ENCODE data around the gene CATSPER3.

Gene CATSPER3

DNA sequence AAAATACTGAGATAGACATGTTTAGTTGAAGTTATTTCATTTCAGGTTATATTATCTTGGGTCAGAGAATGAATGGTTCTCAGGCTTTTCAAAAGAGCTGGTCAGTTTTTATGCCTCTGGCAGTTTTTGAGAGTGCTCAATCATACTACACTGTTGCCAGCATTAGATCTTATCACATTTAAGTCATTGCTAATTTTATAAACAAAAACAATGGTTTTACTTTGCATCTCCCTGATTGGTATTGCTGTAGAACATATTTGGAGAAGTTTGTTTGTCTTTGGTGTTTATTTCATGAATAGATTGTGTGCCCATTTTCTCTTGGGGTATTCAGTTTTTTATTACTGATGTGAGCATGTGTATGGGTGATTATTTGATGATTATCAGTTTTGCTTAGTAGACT lies 1.5 kb downstream of the CATSPER3 start:
- no peak overlapping the region for H2AFZ ChIP-seq (ENCODE audit: insufficient read depth, low read length, poor library complexity)
- no peak overlapping the region for H3K4ac ChIP-seq (ENCODE audit: low read depth, low read length)

DNA sequence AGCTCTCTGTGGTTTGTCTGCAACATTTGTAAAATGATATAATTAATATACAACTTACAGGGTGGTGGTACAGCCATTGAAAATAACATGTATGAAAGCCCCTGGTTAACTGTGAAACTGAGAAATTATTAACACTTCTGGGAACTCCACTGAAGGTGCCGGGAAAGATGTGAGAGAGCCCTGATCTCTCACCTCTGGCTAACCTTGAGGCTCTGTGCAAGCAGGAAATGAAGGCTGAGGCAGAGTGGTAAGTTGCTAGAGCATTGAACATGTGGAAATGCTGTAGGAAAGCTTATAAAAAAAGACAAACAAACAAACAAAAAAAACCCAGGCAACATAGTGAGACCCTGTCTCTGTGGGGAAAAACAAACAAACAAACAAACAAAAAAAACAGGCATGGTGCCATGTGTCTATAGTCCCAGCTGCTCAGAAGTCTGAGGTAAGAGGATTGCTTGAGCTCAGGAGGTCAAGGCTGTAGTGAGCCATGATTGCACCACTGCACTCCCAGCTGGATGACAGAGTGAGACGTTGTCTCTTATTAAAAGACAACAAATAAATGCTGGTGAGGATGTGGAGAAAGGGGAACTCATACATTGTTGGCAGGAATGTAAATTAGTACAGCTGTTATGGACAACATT lies 7.5 kb downstream of the CATSPER3 start:
- Histone ChIP-seq H3K79me2 (ENCODE audit: control insufficient read depth, insufficient read depth, low read length, poor library complexity) (no peaks in the 10 kb centered on the region), H4K91ac (ENCODE audit: low read depth, low read length) (no peak overlapping the region), H3K4me1 (ENCODE audit: control insufficient read depth in 1 of 2, insufficient read depth in 2 of 2, low read length in 2 of 2) (no peaks in the 10 kb centered on the region), H2AK5ac (ENCODE audit: low read length) (no peak overlapping the region), H4K8ac (ENCODE audit: low read depth, low read length) (no peak overlapping the region), H3K18ac (ENCODE audit: low read length) (no peak overlapping the region), H3K4me2 (ENCODE audit: low read length) (no peak overlapping the region), H3K14ac (ENCODE audit: low read length) (no peak overlapping the region), H3K27me3 (ENCODE audit: insufficient read depth, low read length) (no peaks in the 10 kb centered on the region), H2AFZ (ENCODE audit: insufficient read depth, low read length, poor library complexity) (no peak overlapping the region), H2BK5ac (ENCODE audit: low read depth, low read length, poor library complexity) (no peak overlapping the region), H3K4me3 (ENCODE audit: low read depth, low read length) (no peak overlapping the region), H3K9me3 (ENCODE audit: insufficient read depth, low read depth, low read length) (peaks cover 10% of the 10 kb centered on the region), H3K36me3 (ENCODE audit: control insufficient read depth in 1 of 2, insufficient read depth in 2 of 2, low read length in 2 of 2) (peaks cover 0 to 1% of the 10 kb centered on the region in 2 experiments), H3K23ac (ENCODE audit: low read length) (no peak overlapping the region), H3K9ac (ENCODE audit: low read length) (no peak overlapping the region), H2BK12ac (ENCODE audit: low read length) (no peak overlapping the region), H3K4ac (ENCODE audit: low read depth, low read length) (no peak overlapping the region), H2BK120ac (ENCODE audit: insufficient read depth, low read length, poor library complexity) (no peak overlapping the region), H4K12ac (ENCODE audit: low read depth, low read length) (no peak overlapping the region), H3K27ac (ENCODE audit: low read depth, low read length) (no peak overlapping the region), H3K79me1 (ENCODE audit: low read length) (no peaks in the 10 kb centered on the region)
- no peak for DNase-seq
- no CpG with 5 or more reads among the region's 2 CpGs for WGBS (ENCODE audit: extremely low coverage, insufficient coverage, insufficient read length)

More for the DNA sequence above, 1.5 kb downstream of the CATSPER3 start:
- H3K4me2 ChIP-seq (ENCODE audit: low read length): no peak overlapping the region
- H3K18ac ChIP-seq (ENCODE audit: low read length): no peak overlapping the region
- no peak overlapping the region for H4K12ac ChIP-seq (ENCODE audit: low read depth, low read length)
- H4K8ac ChIP-seq (ENCODE audit: low read depth, low read length): no peak overlapping the region
- H3K79me2 ChIP-seq (ENCODE audit: control insufficient read depth, insufficient read depth, low read length, poor library complexity): no peaks in the 10 kb centered on the region
- H3K14ac ChIP-seq (ENCODE audit: low read length): no peak overlapping the region
- H3K4me1 ChIP-seq (ENCODE audit: control insufficient read depth in 1 of 2, insufficient read depth in 2 of 2, low read length in 2 of 2): peaks cover 0 to 2% of the 10 kb centered on the region in 2 experiments
- H2BK120ac ChIP-seq (ENCODE audit: insufficient read depth, low read length, poor library complexity): no peak overlapping the region
- no peak overlapping the region for H3K27ac ChIP-seq (ENCODE audit: low read depth, low read length)
- H3K36me3 ChIP-seq (ENCODE audit: control insufficient read depth in 1 of 2, insufficient read depth in 2 of 2, low read length in 2 of 2): no peaks in the 10 kb centered on the region
- no peak overlapping the region for H2BK5ac ChIP-seq (ENCODE audit: low read depth, low read length, poor library complexity)
- H3K23ac ChIP-seq (ENCODE audit: low read length): no peak overlapping the region
- no peaks in the 10 kb centered on the region for H3K27me3 ChIP-seq (ENCODE audit: insufficient read depth, low read length)
- H3K9me3 ChIP-seq (ENCODE audit: insufficient read depth, low read depth, low read length): no peaks in the 10 kb centered on the region
- DNase-seq: peak; percentile 21 to 68
- no peak overlapping the region for H2AK5ac ChIP-seq (ENCODE audit: low read length)
- no peak overlapping the region for H2BK12ac ChIP-seq (ENCODE audit: low read length)
- no peak overlapping the region for H3K9ac ChIP-seq (ENCODE audit: low read length)
- no peak overlapping the region for H3K4me3 ChIP-seq (ENCODE audit: low read depth, low read length)
- no peaks in the 10 kb centered on the region for H3K79me1 ChIP-seq (ENCODE audit: low read length)
- no peak overlapping the region for H4K91ac ChIP-seq (ENCODE audit: low read depth, low read length)

DNA sequence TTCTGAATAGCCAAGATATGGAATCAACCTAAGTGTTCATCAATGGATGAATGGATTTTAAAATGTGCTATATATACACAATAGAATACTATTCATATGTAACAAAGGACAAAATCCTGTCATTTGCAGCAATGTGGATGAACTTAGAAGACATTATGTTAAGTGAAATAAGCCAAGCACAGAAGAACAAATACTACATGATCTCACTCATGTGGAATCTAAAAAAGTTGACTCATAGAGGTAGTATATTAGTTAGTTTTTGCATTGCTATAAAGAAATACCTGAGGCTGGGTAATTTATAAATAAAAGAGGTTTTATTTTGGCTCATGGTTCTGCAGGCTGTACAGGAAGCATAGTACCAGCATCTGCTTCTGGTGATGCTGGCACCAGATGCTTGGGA lies 8.1 kb downstream of the CATSPER3 start:
- H2BK12ac ChIP-seq (ENCODE audit: low read length): no peak overlapping the region
- H3K4ac ChIP-seq (ENCODE audit: low read depth, low read length): no peak overlapping the region
- H3K4me3 ChIP-seq (ENCODE audit: low read depth, low read length): no peak overlapping the region
- no peak overlapping the region for H3K9ac ChIP-seq (ENCODE audit: low read length)
- no peak overlapping the region for H4K8ac ChIP-seq (ENCODE audit: low read depth, low read length)
- no peaks in the 10 kb centered on the region for H3K4me1 ChIP-seq (ENCODE audit: control insufficient read depth in 1 of 2, insufficient read depth in 2 of 2, low read length in 2 of 2)
- no peak overlapping the region for H3K18ac ChIP-seq (ENCODE audit: low read length)
- no peak overlapping the region for H2BK5ac ChIP-seq (ENCODE audit: low read depth, low read length, poor library complexity)
- no peak overlapping the region for H2AFZ ChIP-seq (ENCODE audit: insufficient read depth, low read length, poor library complexity)
- H2AK5ac ChIP-seq (ENCODE audit: low read length): no peak overlapping the region
- no peak overlapping the region for H4K91ac ChIP-seq (ENCODE audit: low read depth, low read length)
- H3K79me1 ChIP-seq (ENCODE audit: low read length): no peaks in the 10 kb centered on the region
- peaks cover 10% of the 10 kb centered on the region for H3K9me3 ChIP-seq (ENCODE audit: insufficient read depth, low read depth, low read length)
- H3K27ac ChIP-seq (ENCODE audit: low read depth, low read length): no peak overlapping the region
- H3K27me3 ChIP-seq (ENCODE audit: insufficient read depth, low read length): no peaks in the 10 kb centered on the region
- H3K4me2 ChIP-seq (ENCODE audit: low read length): no peak overlapping the region
- H3K36me3 ChIP-seq (ENCODE audit: control insufficient read depth in 1 of 2, insufficient read depth in 2 of 2, low read length in 2 of 2): peaks cover 0 to 1% of the 10 kb centered on the region in 2 experiments
- DNase-seq: peak in 1 of 2 donors; percentile 39
- no peak overlapping the region for H2BK120ac ChIP-seq (ENCODE audit: insufficient read depth, low read length, poor library complexity)
- no peak overlapping the region for H4K12ac ChIP-seq (ENCODE audit: low read depth, low read length)
- H3K79me2 ChIP-seq (ENCODE audit: control insufficient read depth, insufficient read depth, low read length, poor library complexity): no peaks in the 10 kb centered on the region
- no peak overlapping the region for H3K23ac ChIP-seq (ENCODE audit: low read length)
- H3K14ac ChIP-seq (ENCODE audit: low read length): no peak overlapping the region

DNA sequence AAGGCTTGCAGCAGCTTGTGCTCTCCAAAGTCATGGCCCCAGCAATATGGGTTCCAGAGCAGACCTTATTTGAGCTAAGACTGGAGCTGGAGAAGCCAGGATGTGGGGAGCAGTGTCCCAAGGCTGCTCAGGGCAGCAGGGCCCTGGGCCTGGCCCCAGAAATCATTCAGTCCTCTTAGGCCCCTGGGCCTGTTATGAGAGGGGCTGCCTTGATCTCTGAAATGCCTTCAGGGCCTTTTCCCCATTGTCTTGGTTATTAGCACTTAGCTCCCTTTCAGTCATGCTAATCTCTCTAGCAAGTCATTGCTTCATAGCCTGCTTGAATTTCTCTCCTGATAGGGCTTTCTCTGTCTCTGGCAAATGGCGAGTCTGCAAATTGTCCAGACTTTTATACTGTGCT lies 9.1 kb downstream of the CATSPER3 start:
- H3K27me3 ChIP-seq (ENCODE audit: insufficient read depth, low read length): no peaks in the 10 kb centered on the region
- no peaks in the 10 kb centered on the region for H3K79me1 ChIP-seq (ENCODE audit: low read length)
- no peak overlapping the region for H3K4ac ChIP-seq (ENCODE audit: low read depth, low read length)
- no peaks in the 10 kb centered on the region for H3K4me1 ChIP-seq (ENCODE audit: control insufficient read depth in 1 of 2, insufficient read depth in 2 of 2, low read length in 2 of 2)
- H4K8ac ChIP-seq (ENCODE audit: low read depth, low read length): no peak overlapping the region
- no peak overlapping the region for H2BK120ac ChIP-seq (ENCODE audit: insufficient read depth, low read length, poor library complexity)
- peaks cover 0 to 1% of the 10 kb centered on the region in 2 experiments for H3K36me3 ChIP-seq (ENCODE audit: control insufficient read depth in 1 of 2, insufficient read depth in 2 of 2, low read length in 2 of 2)
- H3K18ac ChIP-seq (ENCODE audit: low read length): no peak overlapping the region
- H4K12ac ChIP-seq (ENCODE audit: low read depth, low read length): no peak overlapping the region
- H2BK12ac ChIP-seq (ENCODE audit: low read length): no peak overlapping the region
- no peak overlapping the region for H3K23ac ChIP-seq (ENCODE audit: low read length)
- H3K9me3 ChIP-seq (ENCODE audit: insufficient read depth, low read depth, low read length): peaks cover 12% of the 10 kb centered on the region
- no CpG with 5 or more reads among the region's 1 CpG for WGBS (ENCODE audit: extremely low coverage, insufficient coverage, insufficient read length)
- H3K14ac ChIP-seq (ENCODE audit: low read length): no peak overlapping the region
- no peak overlapping the region for H2BK5ac ChIP-seq (ENCODE audit: low read depth, low read length, poor library complexity)
- H3K79me2 ChIP-seq (ENCODE audit: control insufficient read depth, insufficient read depth, low read length, poor library complexity): no peaks in the 10 kb centered on the region
- H2AFZ ChIP-seq (ENCODE audit: insufficient read depth, low read length, poor library complexity): no peak overlapping the region
- H3K9ac ChIP-seq (ENCODE audit: low read length): no peak overlapping the region
- no peak overlapping the region for H3K4me3 ChIP-seq (ENCODE audit: low read depth, low read length)
- no peak overlapping the region for H2AK5ac ChIP-seq (ENCODE audit: low read length)
- no peak overlapping the region for H4K91ac ChIP-seq (ENCODE audit: low read depth, low read length)
- no peak overlapping the region for H3K4me2 ChIP-seq (ENCODE audit: low read length)
- no peak overlapping the region for H3K27ac ChIP-seq (ENCODE audit: low read depth, low read length)
- no peak for DNase-seq

Measured in trophoblast cell (in vitro differentiated cells and primary cell).